Measurements from ENCODE around the gene CALHM5. TPM values are rescaled to one million over a fixed set of nuclear protein-coding genes. Genes with fewer than 3 reads are reported as not detected.

The CALHM5 gene
- total and polyA plus RNA-seq, 11 donors = 0.76 to 3.0 (median 1.8) TPM

GRCh38 chr6:116560130-116560529 is 48.7 kb downstream of the CALHM5 start:
- intact Hi-C loops (cut with DNase I) = loop anchor here in 9 of 10 donors (2.0 to 10.0 kb wide), 8 partner anchors 23 to 445 kb away; partner anchors contain the start of genes TSPYL1 (in 2 of the 9) and CALHM5 (in 1 of the 9)
- Histone ChIP-seq H3K4me1 (peaks cover 0 to 24% (median 7%) of the 10 kb centered on the region in 12 donors), H3K27ac (no peak overlapping the region), H3K27me3 (no peaks in the 10 kb centered on the region), H3K9me3 (no peaks in the 10 kb centered on the region), H3K4me3 (no peak overlapping the region), H3K36me3 (no peaks in the 10 kb centered on the region)
- TF ChIP-seq POLR2A (IDR thresholded peaks at IDR 0.05) (no peak), CTCF (IDR thresholded peaks at IDR 0.05) (no peak)
- 91 to 96% (median 93%) methylated on average over 2 of the region's 2 CpGs for WGBS, 4 donors
- no peak for DNase-seq
- no peak for ATAC-seq

GRCh38 chr6:116561377-116562018 is 50.1 kb downstream of the CALHM5 start:
- peaks cover 0 to 27% (median 7%) of the 10 kb centered on the region in 12 donors for H3K4me1 ChIP-seq
- peak; percentile 49 to 73 (median 64) for DNase-seq
- H3K27ac ChIP-seq = no peak overlapping the region
- WGBS, 4 donors = 42 to 52% (median 48%) methylated on average over 9 of the region's 9 CpGs
- ATAC-seq = peak in 3 of 4 donors; percentile 41 to 63 (median 43)
- no peaks in the 10 kb centered on the region for H3K9me3 ChIP-seq
- no peaks in the 10 kb centered on the region for H3K27me3 ChIP-seq
- TF ChIP-seq POLR2A (IDR thresholded peaks at IDR 0.05) = no peak
- peak; percentile 87 to 97 (median 95) for TF ChIP-seq CTCF (IDR thresholded peaks at IDR 0.05)
- H3K36me3 ChIP-seq = no peaks in the 10 kb centered on the region
- intact Hi-C loops (cut with DNase I) = loop anchor here in 9 of 10 donors (1.0 to 10.0 kb wide), 9 partner anchors 25 to 447 kb away; partner anchors contain the start of genes CALHM5 (in 2 of the 9) and TSPYL1 (in 2 of the 9)
- peak overlapping the region in 1 of 12 donors; percentile 32 for H3K4me3 ChIP-seq

GRCh38 chr6:116562019-116562403 is 50.6 kb downstream of the CALHM5 start:
- Histone ChIP-seq H3K9me3 (no peaks in the 10 kb centered on the region), H3K27me3 (no peaks in the 10 kb centered on the region), H3K4me3 (no peak overlapping the region), H3K36me3 (no peaks in the 10 kb centered on the region), H3K4me1 (peaks cover 0 to 25% (median 7%) of the 10 kb centered on the region in 12 donors), H3K27ac (no peak overlapping the region)
- intact Hi-C loops (cut with DNase I) = loop anchor here in 9 of 10 donors (2.0 to 10.0 kb wide), 7 partner anchors 51 to 447 kb away; partner anchors contain the start of genes TSPYL1 (in 2 of the 9) and CALHM5 (in 1 of the 9)
- WGBS, 4 donors = 91 to 95% (median 92%) methylated on average over 4 of the region's 4 CpGs
- ATAC-seq = no peak
- DNase-seq = no peak
- TF ChIP-seq POLR2A (IDR thresholded peaks at IDR 0.05) = no peak
- no peak for TF ChIP-seq CTCF (IDR thresholded peaks at IDR 0.05)

GRCh38 chr6:116562614-116563013 is 51.2 kb downstream of the CALHM5 start:
- 30 to 44% (median 38%) methylated on average over 3 of the region's 3 CpGs for WGBS, 4 donors

More at GRCh38 chr6:116562614-116563013, 51.2 kb downstream of the CALHM5 start:
- Histone ChIP-seq H3K27ac (no peak overlapping the region), H3K36me3 (no peaks in the 10 kb centered on the region), H3K27me3 (no peaks in the 10 kb centered on the region), H3K9me3 (no peaks in the 10 kb centered on the region), H3K4me1 (peaks cover 0 to 19% (median 6%) of the 10 kb centered on the region in 12 donors), H3K4me3 (no peak overlapping the region)
- DNase-seq = no peak
- no peak for ATAC-seq
- TF ChIP-seq POLR2A (IDR thresholded peaks at IDR 0.05) (no peak), CTCF (IDR thresholded peaks at IDR 0.05) (no peak)
- intact Hi-C loops (cut with DNase I) = loop anchor here in 9 of 10 donors (2.0 to 10.0 kb wide), 7 partner anchors 52 to 448 kb away; partner anchors contain the start of genes TSPYL1 (in 2 of the 9) and CALHM5 (in 1 of the 9)
